IPS-11a (cell line): ENCODE measurements around the gene ALG1.

Experiments used
- H3K4me3 ChIP-seq: one replicate; pipeline ENCODE4 v1.5.1; 2013; ENCODE audit warnings: low read depth, low read length, control low read depth

The ALG1 gene, protein sequence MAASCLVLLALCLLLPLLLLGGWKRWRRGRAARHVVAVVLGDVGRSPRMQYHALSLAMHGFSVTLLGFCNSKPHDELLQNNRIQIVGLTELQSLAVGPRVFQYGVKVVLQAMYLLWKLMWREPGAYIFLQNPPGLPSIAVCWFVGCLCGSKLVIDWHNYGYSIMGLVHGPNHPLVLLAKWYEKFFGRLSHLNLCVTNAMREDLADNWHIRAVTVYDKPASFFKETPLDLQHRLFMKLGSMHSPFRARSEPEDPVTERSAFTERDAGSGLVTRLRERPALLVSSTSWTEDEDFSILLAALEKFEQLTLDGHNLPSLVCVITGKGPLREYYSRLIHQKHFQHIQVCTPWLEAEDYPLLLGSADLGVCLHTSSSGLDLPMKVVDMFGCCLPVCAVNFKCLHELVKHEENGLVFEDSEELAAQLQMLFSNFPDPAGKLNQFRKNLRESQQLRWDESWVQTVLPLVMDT

GRCh38 chr16:5071681-5072333 lies at the start of gene ALG1:
Gene ALG1, plus strand, starts transcription at chr16:5071843. Its CDS starts 7 bp downstream, at chr16:5071850.
- H3K4me3 ChIP-seq: peak within 1 kb of the TSS; percentile 85

- no peak overlapping the region for H3K4me3 ChIP-seq
Measured at GRCh38 chr16:5022521-5022920, 49.1 kb upstream of the ALG1 start.

GRCh38 chr16:5024632-5025031 lies 47.0 kb upstream of the ALG1 start:
- H3K4me3 ChIP-seq: no peak overlapping the region

- no peak overlapping the region for H3K4me3 ChIP-seq
Measured at GRCh38 chr16:5025171-5025632, 46.4 kb upstream of the ALG1 start.

DNA sequence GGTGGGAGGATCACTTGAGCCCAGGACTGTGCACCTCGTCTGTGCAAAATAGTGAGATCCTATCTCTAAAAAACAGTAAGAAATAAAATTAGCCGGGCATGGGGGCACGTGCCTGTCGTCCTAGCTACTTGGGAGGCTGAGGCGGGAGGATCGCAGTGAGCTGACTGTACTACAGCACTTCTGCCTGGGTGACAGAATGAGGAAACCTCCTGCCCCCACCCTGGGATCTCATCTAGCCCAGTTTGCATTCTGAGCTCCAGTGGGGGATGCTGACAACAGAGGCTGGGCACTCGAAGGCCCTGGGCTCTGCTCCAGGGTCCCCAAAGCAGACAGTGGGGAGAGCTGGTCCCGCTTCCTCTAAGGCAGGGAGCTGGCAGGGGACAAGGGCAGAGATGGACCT lies 45.0 kb upstream of the ALG1 start:
- no peak overlapping the region for H3K4me3 ChIP-seq

DNA sequence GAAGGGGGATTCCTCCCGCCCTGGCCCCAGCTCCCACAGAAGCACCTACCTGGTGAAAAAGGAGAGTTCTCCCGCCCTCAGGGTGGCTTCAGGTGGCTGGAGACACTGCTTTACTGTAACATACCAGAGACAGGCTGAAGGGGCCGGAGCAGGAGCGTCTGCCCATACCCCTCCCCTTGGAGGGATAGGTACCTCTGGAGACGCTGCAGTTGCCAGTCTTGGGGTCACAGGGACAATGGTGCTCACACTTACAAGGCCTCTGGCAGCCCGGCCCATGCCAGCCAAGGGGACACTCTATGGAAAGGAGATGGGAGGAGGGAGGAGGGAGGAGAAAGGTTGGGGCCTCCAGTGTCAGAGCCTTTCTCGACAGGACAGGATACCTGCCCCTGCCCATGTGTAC lies 44.6 kb upstream of the ALG1 start:
- no peak overlapping the region for H3K4me3 ChIP-seq

DNA sequence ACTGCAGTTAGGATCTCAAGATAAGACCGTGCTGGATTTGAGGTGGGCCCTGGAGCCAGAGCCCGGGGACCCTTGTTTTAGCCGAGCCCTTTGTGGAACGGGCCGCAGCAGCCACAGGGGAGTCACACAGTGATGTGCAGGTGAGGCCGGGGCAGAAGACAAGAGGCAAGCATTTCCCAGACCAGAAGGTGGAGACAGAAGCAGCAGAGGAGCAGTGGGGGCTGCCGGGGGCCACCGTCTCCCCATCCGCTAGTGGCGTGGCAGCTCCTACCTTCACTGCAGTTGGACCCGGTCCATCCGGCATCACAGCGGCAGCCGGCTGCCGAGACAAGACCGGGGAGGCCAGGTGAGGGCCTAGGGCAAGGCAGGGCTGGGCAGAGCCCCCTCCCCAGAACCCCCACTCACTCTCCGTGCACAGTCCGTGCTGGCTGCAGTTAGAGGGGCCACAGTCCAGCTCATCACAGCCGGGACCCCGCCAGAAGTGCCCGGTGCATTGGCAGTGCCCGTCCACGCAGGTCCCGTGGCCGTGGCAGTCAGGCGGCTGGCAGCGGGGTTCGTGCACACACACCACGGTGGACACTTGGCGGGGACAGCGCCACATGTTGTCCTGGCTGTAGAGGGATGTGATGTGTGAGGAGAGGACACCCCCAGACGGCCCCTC lies 43.9 kb upstream of the ALG1 start:
- H3K4me3 ChIP-seq: no peak overlapping the region

DNA sequence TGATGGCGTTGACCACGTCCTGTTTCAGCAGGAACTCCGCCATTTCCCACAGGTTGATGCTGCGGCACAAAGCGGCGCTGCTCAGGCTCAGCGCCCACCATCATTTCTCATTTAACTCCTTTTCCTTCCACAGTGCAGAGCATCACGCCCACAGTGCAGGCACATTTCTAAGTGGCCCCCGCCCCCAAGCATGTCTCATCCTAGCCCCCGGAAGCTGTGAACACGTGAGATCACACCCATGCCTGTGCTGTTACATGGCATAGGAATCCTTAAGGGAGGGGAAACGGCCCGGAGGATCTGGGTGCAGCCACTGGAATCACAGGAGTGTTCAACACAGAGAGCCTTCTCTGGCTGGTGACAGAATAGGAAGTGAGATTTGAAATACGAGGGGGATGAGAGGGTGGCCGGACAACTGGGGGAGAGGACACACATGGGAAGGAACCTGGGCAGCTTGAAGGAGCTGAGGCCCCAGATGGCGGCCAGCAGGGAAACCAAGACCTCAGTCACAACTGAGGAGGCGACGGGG lies 42.6 kb upstream of the ALG1 start:
- H3K4me3 ChIP-seq: no peak overlapping the region

- no peak overlapping the region for H3K4me3 ChIP-seq
Measured at GRCh38 chr16:5030251-5030870, 41.3 kb upstream of the ALG1 start.

- no peak overlapping the region for H3K4me3 ChIP-seq
Measured at GRCh38 chr16:5031601-5032000, 40.0 kb upstream of the ALG1 start.

- peak overlapping the region; percentile 92 for H3K4me3 ChIP-seq
Measured at GRCh38 chr16:5032748-5033167, 38.9 kb upstream of the ALG1 start.

DNA sequence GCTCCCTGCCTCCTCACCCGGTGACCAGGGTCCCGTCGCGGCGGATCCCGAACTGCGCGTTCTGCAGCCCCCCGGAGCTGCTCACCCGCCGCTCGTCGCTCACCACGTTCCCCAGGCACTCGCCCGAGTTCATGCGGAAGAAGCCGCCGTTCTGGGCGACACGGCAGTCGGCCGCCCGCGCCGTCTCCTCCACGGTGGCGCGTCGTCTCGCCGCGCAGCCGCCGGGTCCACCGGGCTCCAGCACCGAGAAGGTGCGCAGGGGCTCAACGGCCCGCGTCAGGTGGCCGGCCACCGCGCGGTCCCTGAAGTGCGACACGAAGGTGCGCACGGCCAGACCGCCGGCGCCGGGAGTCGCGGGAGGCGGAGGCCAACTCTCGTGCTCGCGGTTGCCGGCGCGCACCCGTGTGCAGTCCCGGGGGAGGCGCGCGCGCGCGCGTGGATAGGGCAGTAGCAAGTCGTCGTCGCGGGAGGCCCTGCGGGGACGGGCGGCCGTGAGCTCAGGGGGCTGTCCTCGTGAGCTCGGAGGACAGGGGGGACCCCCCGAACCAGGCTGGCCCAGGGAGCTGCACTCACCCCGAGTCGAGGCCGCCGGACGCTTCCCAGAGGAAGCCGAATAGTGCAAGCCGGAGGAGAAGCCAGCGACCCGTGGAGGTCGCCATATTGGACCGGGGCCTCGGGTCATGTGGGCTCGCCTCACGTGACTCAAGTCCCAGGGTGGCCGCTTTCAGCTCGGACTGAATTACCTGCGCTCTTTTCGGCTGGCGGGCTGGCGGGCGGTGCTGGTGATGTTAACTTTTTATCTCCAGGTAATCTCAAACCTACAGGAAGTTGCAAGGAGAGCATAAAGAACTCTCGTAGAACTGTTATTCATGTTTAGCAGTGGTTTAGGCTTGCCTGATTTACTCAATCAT lies 38.1 kb upstream of the ALG1 start, which contains the start of gene NAGPA:
TSS of gene NAGPA (minus strand) at position 680 of the 911 bp plus-strand sequence. CDS start at position 659, 21 bp downstream.
- H3K4me3 ChIP-seq: peak within 1 kb of the TSS; percentile 92

DNA sequence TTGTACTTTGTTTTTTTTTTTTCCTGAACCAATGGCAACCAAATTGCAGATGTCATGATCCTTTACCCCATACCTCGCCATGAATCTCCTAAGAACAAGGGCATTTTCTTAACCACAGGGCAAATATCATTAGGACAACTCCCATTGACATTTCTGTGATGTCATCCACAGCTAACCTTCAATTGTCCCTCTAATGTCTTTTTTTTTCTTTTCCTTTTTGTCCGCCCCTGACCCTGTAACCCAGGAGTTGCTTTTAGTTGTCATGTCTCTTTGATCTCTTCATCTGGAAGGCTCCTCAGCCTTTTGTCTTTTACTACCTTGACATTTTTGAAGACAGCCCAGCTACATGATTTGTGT lies 37.5 kb upstream of the ALG1 start:
- H3K4me3 ChIP-seq: peak overlapping the region; percentile 92

DNA sequence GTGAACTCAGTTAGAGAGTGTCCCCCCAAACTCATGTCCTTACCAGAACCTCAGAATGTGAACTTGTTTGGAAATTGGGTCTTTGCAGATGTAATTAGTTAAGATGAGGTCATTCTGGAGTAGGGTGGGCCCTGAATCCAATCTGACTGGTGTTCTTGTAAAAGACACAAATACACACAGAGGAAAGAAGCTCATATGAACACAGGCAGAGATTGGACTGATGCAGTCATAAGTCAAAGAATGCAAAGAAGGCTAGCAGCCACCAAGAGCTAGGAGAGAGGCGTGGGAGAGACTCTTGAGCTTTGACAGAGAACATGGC lies 35.8 kb upstream of the ALG1 start:
- H3K4me3 ChIP-seq: no peak overlapping the region

DNA sequence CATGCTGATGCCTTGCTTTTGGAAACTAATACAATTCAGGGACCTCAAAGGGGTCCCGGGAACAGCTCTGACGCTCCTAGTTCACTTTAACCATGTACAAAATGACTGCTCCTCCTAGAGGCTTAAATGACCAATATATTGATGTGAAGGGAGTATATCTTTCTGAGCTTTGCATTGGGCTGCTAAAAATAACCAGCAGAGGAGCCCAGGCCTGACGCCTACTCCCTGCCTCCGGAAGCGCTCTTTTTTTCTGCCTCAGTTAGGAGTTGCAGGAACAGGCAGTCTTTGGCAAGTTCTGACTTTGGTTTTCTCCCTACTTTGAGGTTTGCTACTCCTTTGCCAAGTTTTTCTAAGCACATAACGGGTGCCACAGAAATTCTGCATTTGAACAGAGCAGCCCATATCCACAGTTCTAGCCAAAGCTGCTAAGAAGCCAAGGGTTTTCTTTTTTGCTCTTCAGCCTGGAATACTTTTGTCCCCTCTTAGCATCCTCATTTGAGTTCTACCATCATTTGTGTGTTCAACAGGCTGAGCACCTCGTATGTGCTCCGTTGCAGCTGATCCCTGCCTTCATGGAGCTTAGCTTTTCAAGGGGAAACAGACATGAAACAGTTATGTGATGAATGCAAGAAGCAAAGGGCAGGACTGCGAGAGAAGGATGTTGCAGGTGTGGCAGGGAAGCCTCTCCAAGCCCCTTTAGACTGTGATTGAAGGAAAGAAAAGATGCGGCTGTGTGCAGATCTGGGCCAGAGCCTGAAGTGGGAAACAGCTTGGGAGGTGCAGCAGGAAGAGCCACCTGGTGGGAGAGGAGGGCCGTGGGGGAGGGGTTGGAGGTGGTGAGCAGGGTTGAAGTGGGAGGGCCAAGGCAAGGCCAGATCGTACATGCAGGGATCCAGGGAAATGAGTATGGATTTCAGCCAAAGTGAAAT lies 35.2 kb upstream of the ALG1 start:
- no peak overlapping the region for H3K4me3 ChIP-seq

GRCh38 chr16:5040451-5040850 lies 31.2 kb upstream of the ALG1 start:
- no peak overlapping the region for H3K4me3 ChIP-seq

- H3K4me3 ChIP-seq: no peak overlapping the region
Measured at GRCh38 chr16:5041600-5042133, 30.0 kb upstream of the ALG1 start.

DNA sequence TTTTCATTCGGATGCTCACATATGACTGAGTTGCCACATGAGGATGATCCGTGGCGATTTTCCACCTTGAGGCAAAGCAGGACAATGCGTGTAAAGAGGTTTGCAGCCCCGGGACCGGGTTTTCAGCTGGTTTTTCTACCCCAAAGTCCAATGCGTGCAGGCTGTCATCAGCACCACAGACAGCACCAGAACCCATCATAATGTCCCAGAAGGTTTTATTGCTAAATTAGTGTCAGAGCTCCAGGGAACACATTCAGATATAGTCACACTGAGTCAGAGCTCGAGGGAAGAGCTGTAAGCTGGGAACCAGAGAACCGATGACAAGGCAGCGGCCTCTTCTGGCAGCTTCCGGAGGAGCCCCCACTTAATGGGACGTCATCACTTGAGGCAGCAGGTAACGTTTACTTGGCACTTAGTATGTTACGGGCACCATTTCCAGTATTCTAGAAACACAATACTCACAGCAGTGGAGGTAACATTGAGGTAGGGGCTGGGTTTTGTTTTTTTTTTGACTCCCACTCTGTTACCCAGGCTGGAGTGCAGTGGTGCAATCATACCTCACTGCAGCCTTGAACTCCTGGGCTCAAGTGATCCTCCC lies 29.0 kb upstream of the ALG1 start:
- H3K4me3 ChIP-seq: no peak overlapping the region
